Endothelial cell of umbilical vein (primary cell): ENCODE data around the gene DUOXA2. TPM values are rescaled to one million over a fixed set of nuclear protein-coding genes. Genes with fewer than 3 reads are reported as not detected.
A peak's percentile ranks its signal among the peaks of the same experiment; 100 is the strongest.

Source experiments
- BruUV-seq: library from RNA; stranded (reverse); fragments of 400-500 nt; replicated peaks from 2 replicates; lab custom pipeline; 2021; lab: Mats Ljungman, UMichigan
- CTCF ChIA-PET: fragments of 300-600, 350-600 bp; sonication (Branson Sonifier 250); formaldehyde crosslinking; loops from one replicate; lab custom pipeline; 2021; ENCODE audit warnings: antibody characterized with exemption, inconsistent platforms; lab: Charles Lee
- POLR2A ChIA-PET: fragments of 300-600, 350-600 bp; sonication (Branson Sonifier 250); formaldehyde crosslinking; loops from one replicate; lab custom pipeline; 2021; ENCODE audit warnings: antibody characterized with exemption, inconsistent platforms; lab: Charles Lee
- DNase-seq: peaks from one replicate; pipeline ENCODE4 v3.0.0-alpha.2; 2011; ENCODE audit warnings: low read depth, low spot score
- FAIRE-seq: peaks from 2 replicates; lab custom pipeline; 2011; peaks lifted over from hg19 to GRCh38; lab: Jason Lieb, UNC
- H2AFZ ChIP-seq: 2 replicates; pipeline ENCODE4 v1.6.0; 2012; ENCODE audit warnings: low read depth, low read length, control low read depth, inconsistent platforms
- H3K27ac ChIP-seq: 2 replicates; pipeline ENCODE4 v1.5.1; 2011; ENCODE audit warnings: low read depth, mild to moderate bottlenecking, control low read depth, low read length, moderate library complexity; ENCODE audit not compliant: insufficient read depth
- H3K27me3 ChIP-seq, 2 experiments: 2 replicates each; pipeline versions ENCODE4 v1.6.0 to v1.6.1; 2011; ENCODE audit warnings: low read length in 2 of 2, mixed read lengths in 1 of 2; ENCODE audit not compliant: control insufficient read depth in 2 of 2, insufficient read depth in 2 of 2
- H3K36me3 ChIP-seq, 2 experiments: 2 replicates in 1 of 2; 3 replicates in 1 of 2; pipeline ENCODE4 v1.5.1; 2011; ENCODE audit warnings: low read length in 2 of 2, mild to moderate bottlenecking in 1 of 2, moderate library complexity in 1 of 2; ENCODE audit not compliant: control insufficient read depth in 2 of 2, insufficient read depth in 2 of 2; ENCODE audit errors: extremely low read depth in 1 of 2
- H3K4me1 ChIP-seq: 3 replicates; pipeline ENCODE4 v1.5.1; 2011; ENCODE audit warnings: mild to moderate bottlenecking, low read length; ENCODE audit not compliant: control insufficient read depth, insufficient read depth; ENCODE audit errors: extremely low read depth
- H3K4me2 ChIP-seq: 2 replicates; pipeline ENCODE4 v1.6.1; 2011; ENCODE audit warnings: low read length, control low read depth, mixed read lengths; ENCODE audit not compliant: insufficient read depth
- H3K4me3 ChIP-seq, 3 experiments: fragments of 200-600 bp in 1 of 3; sonication (generic), shearing (Covaris generic) in 1 of 3; replicated peaks in 1 of 3; 2 replicates each; pipeline ENCODE4 v1.5.1; 2011 to 2016; ENCODE audit warnings: control low read depth in 3 of 3, low read length in 3 of 3, mild to moderate bottlenecking in 2 of 3, inconsistent platforms in 1 of 3, low read depth in 1 of 3, moderate library complexity in 1 of 3; ENCODE audit not compliant: insufficient read depth in 1 of 3
- H3K79me2 ChIP-seq: 2 replicates; pipeline ENCODE4 v1.6.0; 2012; ENCODE audit warnings: low read length, inconsistent platforms; ENCODE audit not compliant: control insufficient read depth, insufficient read depth
- H3K9ac ChIP-seq: replicated peaks from 2 replicates; pipeline ENCODE3; 2011; ENCODE audit warnings: low read length, control low read depth; ENCODE audit not compliant: insufficient read depth; ENCODE audit errors: extremely low read depth
- H3K9me1 ChIP-seq: replicated peaks from 3 replicates; pipeline ENCODE4 v1.6.0; 2011; ENCODE audit warnings: mild to moderate bottlenecking, low read length; ENCODE audit not compliant: control insufficient read depth, insufficient read depth; ENCODE audit errors: extremely low read depth
- H3K9me3 ChIP-seq: replicated peaks from 2 replicates; pipeline ENCODE4 v1.5.1; 2012; ENCODE audit warnings: low read length, inconsistent platforms; ENCODE audit not compliant: control insufficient read depth, insufficient read depth
- H4K20me1 ChIP-seq: replicated peaks from 2 replicates; pipeline ENCODE3; 2011; ENCODE audit warnings: mild to moderate bottlenecking, low read length; ENCODE audit not compliant: control insufficient read depth, insufficient read depth; ENCODE audit errors: extremely low read depth
- EZH2 ChIP-seq: IDR thresholded peaks from 2 replicates; pipeline ENCODE4 v1.6.1; 2012; ENCODE audit warnings: borderline replicate concordance, low read depth, mild to moderate bottlenecking, moderate library complexity, low read length, inconsistent platforms; ENCODE audit not compliant: severe bottlenecking
- FOS ChIP-seq: IDR thresholded peaks from 2 replicates; pipeline ENCODE4 v1.6.1; 2011; ENCODE audit warnings: mild to moderate bottlenecking, low read length, moderate library complexity, borderline replicate concordance; ENCODE audit not compliant: insufficient read depth
- GATA2 ChIP-seq: IDR thresholded peaks from 2 replicates; pipeline ENCODE4 v1.7.0; 2011; ENCODE audit warnings: low read depth, mild to moderate bottlenecking, moderate library complexity, mixed read lengths, low read length; ENCODE audit not compliant: insufficient read length, insufficient read depth
- JUN ChIP-seq: IDR thresholded peaks from 2 replicates; pipeline ENCODE4 v1.6.1; 2011; ENCODE audit warnings: borderline replicate concordance, low read depth; ENCODE audit not compliant: insufficient read length, insufficient read depth
- MYC ChIP-seq: IDR thresholded peaks from one replicate; pipeline ENCODE4 v1.6.1; 2011; ENCODE audit warnings: mild to moderate bottlenecking, low read depth, low read length
- POLR2A ChIP-seq: IDR thresholded peaks from 2 replicates; pipeline ENCODE4 v1.6.1; 2012; ENCODE audit warnings: low read depth, mild to moderate bottlenecking, control low read depth, low read length
- POLR2AphosphoS5 ChIP-seq: IDR thresholded peaks from 2 replicates; pipeline ENCODE4 v1.6.1; 2012; ENCODE audit warnings: low read depth, mild to moderate bottlenecking, control low read depth, low read length, moderate library complexity; ENCODE audit not compliant: insufficient read depth
- dilution Hi-C: fragments of 300-500 bp; cut with MboI; formaldehyde crosslinking; loops from one replicate; pipeline ENCODE4 v1.15.0; 2019; ENCODE audit warnings: low sequenced_read_pairs; ENCODE audit not compliant: extremely low pct_ligation_motif_present
- intact Hi-C: fragments of 100-400 bp; cut with micrococcal nuclease; formaldehyde crosslinking; loops from one replicate; pipeline ENCODE4 v1.10.0; 2022
- polyA plus RNA-seq, 4 experiments: library from polyadenylated mRNA; depleted of rRNA in 3 of 4; stranded (reverse) in 3 of 4; unstranded in 1 of 4; fragments of >200 nt; gene quantifications; 2 replicates each; pipeline versions ENCODE4 v1.2.1 to v1.2.3, GENCODE V29; 2011 to 2012; ENCODE audit warnings: missing spikeins in 1 of 4
- total RNA-seq: library from RNA; stranded (reverse); gene quantifications from 2 replicates; pipeline ENCODE4 v1.2.3, GENCODE V29; 2021
- TF ChIP-seq, protein P1 (sequence below): IDR thresholded peaks from 2 replicates; pipeline ENCODE4 v1.6.1; 2011; ENCODE audit not compliant: insufficient read depth, insufficient read length
- TF ChIP-seq, protein P2 (sequence below), 2 donors: IDR thresholded peaks; 1 replicate in 1 of 2; 2 replicates in 1 of 2; pipeline ENCODE4 v1.5.1; 2011; ENCODE audit warnings: low read length in 2 of 2, mild to moderate bottlenecking in 2 of 2, moderate library complexity in 2 of 2, control low read depth in 1 of 2, inconsistent platforms in 1 of 2, low read depth in 1 of 2; ENCODE audit not compliant: insufficient read depth in 1 of 2; ENCODE audit errors: extremely low read depth in 1 of 2

DUOXA2 gene
- total and polyA plus RNA-seq, 2 donors (not counting 3 experiments of a cell fraction or from before 2014, with no cell fraction given) = not detected

GRCh38 chr15:45167631-45168205 lies 53.6 kb downstream of the DUOXA2 start:
- Histone ChIP-seq H3K4me2 (no peak overlapping the region), H3K36me3 (no peaks in the 10 kb centered on the region), H3K27me3 (no peaks in the 10 kb centered on the region), H3K79me2 (no peaks in the 10 kb centered on the region), H4K20me1 (no peaks in the 10 kb centered on the region), H3K4me1 (peaks cover 3% of the 10 kb centered on the region), H2AFZ (peak overlapping the region; percentile 5), H3K27ac (no peak overlapping the region), H3K9me3 (no peaks in the 10 kb centered on the region), H3K4me3 (no peak overlapping the region), H3K9me1 (no peaks in the 10 kb centered on the region), H3K9ac (no peak overlapping the region)
- FAIRE-seq (no peak), DNase-seq (no peak)
- TF ChIP-seq EZH2 (no peak), MYC (no peak), FOS (no peak), POLR2A (no peak), POLR2AphosphoS5 (no peak), JUN (no peak), GATA2 (no peak)
- TF ChIP-seq, protein P1, sequence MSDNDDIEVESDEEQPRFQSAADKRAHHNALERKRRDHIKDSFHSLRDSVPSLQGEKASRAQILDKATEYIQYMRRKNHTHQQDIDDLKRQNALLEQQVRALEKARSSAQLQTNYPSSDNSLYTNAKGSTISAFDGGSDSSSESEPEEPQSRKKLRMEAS = no peak
- TF ChIP-seq, protein P2, sequence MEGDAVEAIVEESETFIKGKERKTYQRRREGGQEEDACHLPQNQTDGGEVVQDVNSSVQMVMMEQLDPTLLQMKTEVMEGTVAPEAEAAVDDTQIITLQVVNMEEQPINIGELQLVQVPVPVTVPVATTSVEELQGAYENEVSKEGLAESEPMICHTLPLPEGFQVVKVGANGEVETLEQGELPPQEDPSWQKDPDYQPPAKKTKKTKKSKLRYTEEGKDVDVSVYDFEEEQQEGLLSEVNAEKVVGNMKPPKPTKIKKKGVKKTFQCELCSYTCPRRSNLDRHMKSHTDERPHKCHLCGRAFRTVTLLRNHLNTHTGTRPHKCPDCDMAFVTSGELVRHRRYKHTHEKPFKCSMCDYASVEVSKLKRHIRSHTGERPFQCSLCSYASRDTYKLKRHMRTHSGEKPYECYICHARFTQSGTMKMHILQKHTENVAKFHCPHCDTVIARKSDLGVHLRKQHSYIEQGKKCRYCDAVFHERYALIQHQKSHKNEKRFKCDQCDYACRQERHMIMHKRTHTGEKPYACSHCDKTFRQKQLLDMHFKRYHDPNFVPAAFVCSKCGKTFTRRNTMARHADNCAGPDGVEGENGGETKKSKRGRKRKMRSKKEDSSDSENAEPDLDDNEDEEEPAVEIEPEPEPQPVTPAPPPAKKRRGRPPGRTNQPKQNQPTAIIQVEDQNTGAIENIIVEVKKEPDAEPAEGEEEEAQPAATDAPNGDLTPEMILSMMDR (IDR thresholded peaks at IDR 0.05; ENCODE audit: extremely low read depth in 1 of 2, insufficient read depth in 1 of 2, low read depth in 1 of 2, low read length in 2 of 2) = no peak
- dilution Hi-C loops = no loop called here
- no TSS peak for BruUV-seq
- POLR2A ChIA-PET = interaction anchor here (0.8 kb wide), 1 partner anchor 14 kb away, joined by 3 read pairs; no protein-coding TSS in a partner anchor
- intact Hi-C loops = loop anchor here (1.0 kb wide), 2 partner anchors 31 to 109 kb away; no protein-coding TSS in a partner anchor
- CTCF ChIA-PET = interaction anchor here (0.9 to 2.2 kb wide), 9 partner anchors 9 to 290 kb away, joined by 3 to 8 read pairs (median 4); no protein-coding TSS in a partner anchor

Other genes starting within 250 kb of the DUOXA2 start
- not detected in 2 replicates for gene TERB2, start 157.6 kb upstream of the DUOXA2 start, total RNA-seq
- gene TERB2, start 157.6 kb upstream of the DUOXA2 start, polyA plus RNA-seq = not detected in 2 replicates
- gene SORD, start 91.1 kb upstream of the DUOXA2 start, total RNA-seq = 16.6 and 23.0 TPM in 2 replicates
- 18.0 and 31.8 TPM in 2 replicates for gene SORD, start 91.1 kb upstream of the DUOXA2 start, polyA plus RNA-seq
- gene DUOX2, start 154 bp upstream of the DUOXA2 start, total RNA-seq = not detected in 2 replicates
- 0.01 and 0.02 TPM in 2 replicates for gene DUOX2, start 154 bp upstream of the DUOXA2 start, polyA plus RNA-seq
- gene DUOXA1, start 15.6 kb downstream of the DUOXA2 start, total RNA-seq = not detected in 2 replicates
- 0.07 TPM in 1 of 2 replicates, not detected in the other for gene DUOXA1, start 15.6 kb downstream of the DUOXA2 start, polyA plus RNA-seq
- gene DUOX1, start 15.7 kb downstream of the DUOXA2 start, total RNA-seq = not detected in 2 replicates
- gene DUOX1, start 15.7 kb downstream of the DUOXA2 start, polyA plus RNA-seq = not detected in 2 replicates
- 5.2 and 5.6 TPM in 2 replicates for gene SHF, start 73.6 kb downstream of the DUOXA2 start, total RNA-seq
- 2.8 and 3.8 TPM in 2 replicates for gene SHF, start 73.6 kb downstream of the DUOXA2 start, polyA plus RNA-seq
- gene SLC28A2, start 137.9 kb downstream of the DUOXA2 start, total RNA-seq = not detected in 2 replicates
- not detected in 2 replicates for gene SLC28A2, start 137.9 kb downstream of the DUOXA2 start, polyA plus RNA-seq